ENCODE results near the gene ELMOD1. TPM values are rescaled to one million over a fixed set of nuclear protein-coding genes. Genes with fewer than 3 reads are reported as not detected.

ELMOD1 gene
- total and polyA plus RNA-seq, 4 donors: 0.14 to 0.42 TPM; not detected in 2

- Histone ChIP-seq H3K36me3 (ENCODE audit: control insufficient read depth in 4 of 4, insufficient read depth in 3 of 4, low read depth in 1 of 4, low read length in 3 of 4) (no peaks in the 10 kb centered on the region), H3K4me1 (ENCODE audit: control insufficient read depth in 4 of 4, insufficient read depth in 4 of 4, low read length in 3 of 4) (no peaks in the 10 kb centered on the region), H3K27ac (ENCODE audit: low read depth in 1 of 2, low read length in 2 of 2) (no peak overlapping the region), H3K27me3 (ENCODE audit: control insufficient read depth in 4 of 4, insufficient read depth in 4 of 4, low read length in 3 of 4) (peaks cover 0 to 5% (median 0%) of the 10 kb centered on the region in 4 donors), H3K9ac (ENCODE audit: low read depth in 1 of 2, low read length in 2 of 2) (no peak overlapping the region), H3K9me3 (ENCODE audit: control insufficient read depth in 4 of 4, low read length in 3 of 4) (no peaks in the 10 kb centered on the region), H3K4me3 (ENCODE audit: low read depth in 1 of 3, low read length in 3 of 3) (no peak overlapping the region)
- TF ChIP-seq MAX (IDR thresholded peaks at IDR 0.05) (no peak), REST (IDR thresholded peaks at IDR 0.05) (no peak), TAF1 (conservative IDR thresholded peaks at IDR 0.05) (no peak), FOXA2 (IDR thresholded peaks at IDR 0.05) (no peak), HNF4G (IDR thresholded peaks at IDR 0.05) (no peak)
- no peak for DNase-seq (ENCODE audit: low spot score)
- 40% methylated on average over 2 of the region's 2 CpGs for WGBS
Measured at GRCh38 chr11:107702723-107703122, 111.8 kb downstream of the ELMOD1 start.

- no peak overlapping the region for H3K4me3 ChIP-seq (ENCODE audit: low read depth in 1 of 3, low read length in 3 of 3)
- H3K27me3 ChIP-seq (ENCODE audit: control insufficient read depth in 4 of 4, insufficient read depth in 4 of 4, low read length in 3 of 4): peaks cover 0 to 3% (median 0%) of the 10 kb centered on the region in 4 donors
- no peak overlapping the region for H3K9ac ChIP-seq (ENCODE audit: low read depth in 1 of 2, low read length in 2 of 2)
- H3K36me3 ChIP-seq (ENCODE audit: control insufficient read depth in 4 of 4, insufficient read depth in 3 of 4, low read depth in 1 of 4, low read length in 3 of 4): no peaks in the 10 kb centered on the region
- H3K9me3 ChIP-seq (ENCODE audit: control insufficient read depth in 4 of 4, low read length in 3 of 4): peaks cover 0 to 3% (median 0%) of the 10 kb centered on the region in 4 donors
- TF ChIP-seq REST (IDR thresholded peaks at IDR 0.05): no peak
- TF ChIP-seq CTCF (IDR thresholded peaks at IDR 0.05; ENCODE audit: low read depth, low read length, missing input control): no peak
- TF ChIP-seq FOXA2 (IDR thresholded peaks at IDR 0.05): no peak
- no peak for TF ChIP-seq HNF4G (IDR thresholded peaks at IDR 0.05)
- no peak for TF ChIP-seq SP1 (IDR thresholded peaks at IDR 0.05)
- no peak for TF ChIP-seq EGR1 (IDR thresholded peaks at IDR 0.05; ENCODE audit: low read depth in 2 of 2)
- TF ChIP-seq MAX (IDR thresholded peaks at IDR 0.05): no peak
- no peak for TF ChIP-seq RXRA (IDR thresholded peaks at IDR 0.05)
- no peak for TF ChIP-seq ATF3 (IDR thresholded peaks at IDR 0.05)
- TF ChIP-seq YY1 (IDR thresholded peaks at IDR 0.05): no peak
- TF ChIP-seq TAF1 (conservative IDR thresholded peaks at IDR 0.05): no peak
- TF ChIP-seq RAD21 (IDR thresholded peaks at IDR 0.05): no peak
- no peak for TF ChIP-seq GABPA (IDR thresholded peaks at IDR 0.05 in 1 of 2, conservative IDR thresholded peaks at IDR 0.05 in 1 of 2)
- no peak for TF ChIP-seq FOXA1 (IDR thresholded peaks at IDR 0.05)
- TF ChIP-seq HNF4A (conservative IDR thresholded peaks at IDR 0.05): no peak
- no peak for TF ChIP-seq JUND (IDR thresholded peaks at IDR 0.05)
- no peak for TF ChIP-seq NR2F2 (IDR thresholded peaks at IDR 0.05)
- TF ChIP-seq ZBTB33 (IDR thresholded peaks at IDR 0.05): no peak
- no peak for DNase-seq (ENCODE audit: low spot score)
- H3K4me1 ChIP-seq (ENCODE audit: control insufficient read depth in 4 of 4, insufficient read depth in 4 of 4, low read length in 3 of 4): no peaks in the 10 kb centered on the region
- WGBS: 75% methylated on average over 3 of the region's 3 CpGs
- no peak overlapping the region for H3K27ac ChIP-seq (ENCODE audit: low read depth in 1 of 2, low read length in 2 of 2)
Measured at GRCh38 chr11:107704451-107704850, 113.5 kb downstream of the ELMOD1 start.
